ENCODE results near the gene MSRB1.
"Not testable (repeated sequence)": the region's sequence is repeated elsewhere in the genome, so short reads cannot be mapped to it uniquely, and the experiment has no call there.

DNA sequence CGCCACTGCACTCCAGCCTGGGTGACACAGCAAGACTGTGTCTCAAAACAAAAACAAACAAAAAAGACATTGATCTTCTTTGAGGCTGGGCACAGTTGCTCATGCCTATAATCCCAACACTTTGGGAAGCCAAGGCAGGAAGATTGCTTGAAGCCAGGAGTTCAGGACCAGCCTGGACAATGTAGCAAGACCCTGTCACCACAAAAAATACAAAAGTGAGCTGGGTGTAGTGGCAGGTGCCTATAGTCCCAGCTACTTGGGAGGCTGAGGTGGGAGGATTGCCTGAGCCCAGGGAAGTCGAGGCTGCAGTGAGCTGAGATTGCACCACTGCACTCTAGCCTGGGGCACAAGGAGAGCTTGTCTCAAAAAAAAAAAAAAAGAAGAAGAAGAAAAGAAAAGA, 45.3 kb downstream of the MSRB1 start:
- not testable (repeated sequence) for TF ChIP-seq CTCF (IDR thresholded peaks at IDR 0.05; ENCODE audit: poor library complexity, severe bottlenecking); RAD21 (conservative IDR thresholded peaks at IDR 0.05); EP300 (conservative IDR thresholded peaks at IDR 0.05; ENCODE audit: poor library complexity, severe bottlenecking); REST (IDR thresholded peaks at IDR 0.05; ENCODE audit: borderline replicate concordance); POLR2AphosphoS5 (IDR thresholded peaks at IDR 0.05); EZH2 (IDR thresholded peaks at IDR 0.05; ENCODE audit: borderline replicate concordance, insufficient read depth, low read length, poor library complexity, severe bottlenecking); TAF1 (IDR thresholded peaks at IDR 0.05; ENCODE audit: low read depth); MXI1 (conservative IDR thresholded peaks at IDR 0.05; ENCODE audit: poor library complexity, severe bottlenecking)

All from neural cell (in vitro differentiated cells).